CD14-positive monocyte (primary cell): ENCODE data around the gene CHCHD6. TPM values are rescaled to one million over a fixed set of nuclear protein-coding genes. Genes with fewer than 3 reads are reported as not detected.

Experiments
- DNase-seq, 3 donors: peaks; one replicate each; pipeline ENCODE4 v3.0.0-alpha.2; 2011 to 2022
- H2AFZ ChIP-seq: 2 replicates; pipeline ENCODE4 v1.6.0; 2012; ENCODE audit warnings: mild to moderate bottlenecking, low read depth, low read length, inconsistent platforms; ENCODE audit not compliant: insufficient read depth, poor library complexity, severe bottlenecking
- H3K27ac ChIP-seq, 2 donors: 1 replicate in 1 of 2; 2 replicates in 1 of 2; pipeline ENCODE4 v1.5.1; 2012 to 2013; ENCODE audit warnings: low read length in 2 of 2, control low read depth in 1 of 2, inconsistent platforms in 1 of 2, low read depth in 1 of 2, mild to moderate bottlenecking in 1 of 2
- H3K27me3 ChIP-seq, 2 donors: one replicate each; pipeline versions ENCODE4 v1.6.0 to v1.6.1; 2011 to 2013; ENCODE audit warnings: low read length in 2 of 2; ENCODE audit not compliant: control insufficient read depth in 2 of 2, insufficient read depth in 2 of 2
- H3K36me3 ChIP-seq, 2 donors: replicated peaks in 1 of 2; 1 replicate in 1 of 2; 2 replicates in 1 of 2; pipeline versions ENCODE4 v1.5.1 to v1.6.1; 2012 to 2013; ENCODE audit warnings: low read length in 2 of 2, control low read depth in 1 of 2, inconsistent platforms in 1 of 2, mild to moderate bottlenecking in 1 of 2; ENCODE audit not compliant: insufficient read depth in 2 of 2, control insufficient read depth in 1 of 2
- H3K4me1 ChIP-seq, 2 donors: 1 replicate in 1 of 2; 2 replicates in 1 of 2; pipeline versions ENCODE4 v1.5.1 to v1.6.1; 2012 to 2013; ENCODE audit warnings: low read length in 2 of 2, control low read depth in 1 of 2, inconsistent platforms in 1 of 2, mild to moderate bottlenecking in 1 of 2, moderate library complexity in 1 of 2; ENCODE audit not compliant: insufficient read depth in 2 of 2, control insufficient read depth in 1 of 2
- H3K4me2 ChIP-seq: replicated peaks from 2 replicates; pipeline ENCODE3; 2012; ENCODE audit warnings: low read length, moderate library complexity, mild to moderate bottlenecking; ENCODE audit not compliant: poor library complexity, severe bottlenecking; ENCODE audit errors: extremely low read depth
- H3K4me3 ChIP-seq, 3 experiments: fragments of 200-600 bp in 1 of 3; sonication (generic) in 1 of 3; replicated peaks in 1 of 3; 1 replicate in 2 of 3; 2 replicates in 1 of 3; pipeline ENCODE4 v1.5.1; 2011 to 2013; ENCODE audit warnings: low read length in 3 of 3, mild to moderate bottlenecking in 3 of 3, control low read depth in 2 of 3, low read depth in 2 of 3, inconsistent platforms in 1 of 3, moderate library complexity in 1 of 3
- H3K79me2 ChIP-seq: 2 replicates; pipeline ENCODE4 v1.6.0; 2012; ENCODE audit warnings: mild to moderate bottlenecking, control low read depth, inconsistent platforms, low read length, moderate library complexity; ENCODE audit not compliant: insufficient read depth
- H3K9ac ChIP-seq: 2 replicates; pipeline ENCODE4 v1.6.0; 2017; ENCODE audit warnings: low read length, mild to moderate bottlenecking; ENCODE audit not compliant: insufficient read depth, poor library complexity, severe bottlenecking
- H3K9me3 ChIP-seq, 2 donors: replicated peaks in 1 of 2; 1 replicate in 1 of 2; 2 replicates in 1 of 2; pipeline versions ENCODE4 v1.5.1 to v1.6.1; 2012 to 2013; ENCODE audit warnings: low read length in 2 of 2, control low read depth in 1 of 2; ENCODE audit not compliant: control insufficient read depth in 1 of 2, insufficient read depth in 1 of 2
- H4K20me1 ChIP-seq: 2 replicates; pipeline ENCODE4 v1.6.0; 2012; ENCODE audit warnings: mild to moderate bottlenecking, low read length, control low read depth, moderate library complexity; ENCODE audit not compliant: insufficient read depth
- H3K27ac Mint-ChIP-seq, 7 donors: one replicate each; pipeline ENCODE4 v1.8.0; 2020; ENCODE audit warnings: mild to moderate bottlenecking in 7 of 7, mixed read lengths in 7 of 7, moderate library complexity in 6 of 7, inconsistent platforms in 2 of 7
- H3K27me3 Mint-ChIP-seq, 3 donors: one replicate each; pipeline ENCODE4 v1.8.0; 2021 to 2022; ENCODE audit warnings: low read depth in 3 of 3, mild to moderate bottlenecking in 3 of 3, mixed read lengths in 3 of 3, moderate library complexity in 3 of 3, inconsistent platforms in 1 of 3
- H3K36me3 Mint-ChIP-seq, 2 donors: one replicate each; pipeline ENCODE4 v1.8.0; 2020; ENCODE audit warnings: mixed read lengths in 2 of 2, inconsistent platforms in 1 of 2, mild to moderate bottlenecking in 1 of 2
- H3K4me1 Mint-ChIP-seq: one replicate; pipeline ENCODE4 v1.8.0; 2020; ENCODE audit warnings: mild to moderate bottlenecking, mixed read lengths
- H3K4me3 Mint-ChIP-seq, 2 donors: one replicate each; pipeline ENCODE4 v1.8.0; 2020; ENCODE audit warnings: mild to moderate bottlenecking in 2 of 2, mixed read lengths in 2 of 2, moderate library complexity in 1 of 2
- H3K9me3 Mint-ChIP-seq, 7 donors: one replicate each; pipeline ENCODE4 v1.8.0; 2020 to 2022; ENCODE audit warnings: mixed read lengths in 7 of 7, mild to moderate bottlenecking in 6 of 7, moderate library complexity in 6 of 7, inconsistent platforms in 2 of 7
- WGBS: methylation state at CpG from one replicate; pipeline ENCODE4 v1.1.5; 2013; ENCODE audit warnings: missing lambda C conversion rate; ENCODE audit not compliant: insufficient coverage; 5-methylcytosine and 5-hydroxymethylcytosine counted together
- intact Hi-C, 2 donors: fragments of 100-400 bp; cut with micrococcal nuclease; formaldehyde crosslinking; loops; one replicate each; pipeline versions ENCODE4 v1.15.0 to v1.15.1; 2023
- polyA plus RNA-seq, 3 donors: library from polyadenylated mRNA; depleted of rRNA in 1 of 3; unstranded in 2 of 3; stranded (reverse) in 1 of 3; fragments of 300-500 nt in 2 of 3; fragments of >200 nt in 1 of 3; fragmentation: Illumina TruSeq in 2 of 3; gene quantifications; 1 replicate in 2 of 3; 2 replicates in 1 of 3; pipeline ENCODE4 v1.2.3, GENCODE V29; 2012 to 2021
- TF ChIP-seq, protein P1 (sequence below): fragments of 200-600 bp; IDR thresholded peaks from one replicate; pipeline ENCODE4 v1.8.0; 2022; ENCODE audit warnings: antibody characterized with exemption, mild to moderate bottlenecking

Gene CHCHD6
- polyA plus RNA-seq, 3 donors, result 1.1 to 1.8 (median 1.8) TPM

DNA sequence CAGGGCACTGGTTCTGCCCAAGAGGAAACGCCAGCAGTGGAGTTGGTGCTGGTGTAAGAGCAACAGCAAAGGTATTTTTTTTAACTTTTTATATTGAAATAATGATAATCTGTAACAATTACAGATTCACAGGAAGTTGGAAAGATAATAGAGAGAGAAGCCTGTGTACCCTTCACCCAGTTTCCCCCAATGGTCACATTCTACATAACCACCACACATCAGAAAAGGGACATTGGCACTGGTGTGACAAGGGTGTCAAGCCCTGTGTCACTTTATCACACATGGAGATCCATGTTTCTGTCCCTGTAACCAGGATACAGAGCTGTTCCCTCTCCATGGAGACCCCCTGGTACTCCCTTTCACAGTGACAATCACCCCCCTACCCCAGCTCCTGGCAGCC lies 269.8 kb downstream of the CHCHD6 start:
- H4K20me1 ChIP-seq, result no peaks in the 10 kb centered on the region
- H3K4me3 Mint-ChIP-seq, result no peak overlapping the region
- TF ChIP-seq, protein P1, sequence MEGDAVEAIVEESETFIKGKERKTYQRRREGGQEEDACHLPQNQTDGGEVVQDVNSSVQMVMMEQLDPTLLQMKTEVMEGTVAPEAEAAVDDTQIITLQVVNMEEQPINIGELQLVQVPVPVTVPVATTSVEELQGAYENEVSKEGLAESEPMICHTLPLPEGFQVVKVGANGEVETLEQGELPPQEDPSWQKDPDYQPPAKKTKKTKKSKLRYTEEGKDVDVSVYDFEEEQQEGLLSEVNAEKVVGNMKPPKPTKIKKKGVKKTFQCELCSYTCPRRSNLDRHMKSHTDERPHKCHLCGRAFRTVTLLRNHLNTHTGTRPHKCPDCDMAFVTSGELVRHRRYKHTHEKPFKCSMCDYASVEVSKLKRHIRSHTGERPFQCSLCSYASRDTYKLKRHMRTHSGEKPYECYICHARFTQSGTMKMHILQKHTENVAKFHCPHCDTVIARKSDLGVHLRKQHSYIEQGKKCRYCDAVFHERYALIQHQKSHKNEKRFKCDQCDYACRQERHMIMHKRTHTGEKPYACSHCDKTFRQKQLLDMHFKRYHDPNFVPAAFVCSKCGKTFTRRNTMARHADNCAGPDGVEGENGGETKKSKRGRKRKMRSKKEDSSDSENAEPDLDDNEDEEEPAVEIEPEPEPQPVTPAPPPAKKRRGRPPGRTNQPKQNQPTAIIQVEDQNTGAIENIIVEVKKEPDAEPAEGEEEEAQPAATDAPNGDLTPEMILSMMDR, result no peak
- no peak overlapping the region for H3K27ac ChIP-seq
- peaks cover 0 to 37% of the 10 kb centered on the region in 2 donors for H3K27me3 ChIP-seq
- H3K27ac Mint-ChIP-seq, result no peak overlapping the region
- intact Hi-C loops, result loop anchor here in 1 of 2 donors (5.0 kb wide), 1 partner anchor 52 kb away; no protein-coding TSS in a partner anchor
- H3K27me3 Mint-ChIP-seq, result peaks cover 13 to 62% (median 42%) of the 10 kb centered on the region in 3 donors
- no CpG with 5 or more reads among the region's 1 CpG for WGBS
- no peak overlapping the region for H3K9ac ChIP-seq
- H3K79me2 ChIP-seq, result no peaks in the 10 kb centered on the region
- no peak for DNase-seq
- no peak overlapping the region for H3K4me3 ChIP-seq
- no peaks in the 10 kb centered on the region for H3K36me3 Mint-ChIP-seq
- H3K4me1 Mint-ChIP-seq, result no peaks in the 10 kb centered on the region
- H3K4me1 ChIP-seq, result no peaks in the 10 kb centered on the region
- H3K36me3 ChIP-seq, result no peaks in the 10 kb centered on the region
- no peak overlapping the region for H2AFZ ChIP-seq
- peaks cover 7 to 19% (median 17%) of the 10 kb centered on the region in 7 donors for H3K9me3 Mint-ChIP-seq
- H3K9me3 ChIP-seq, result peaks cover 4 to 18% of the 10 kb centered on the region in 2 donors
- no peak overlapping the region for H3K4me2 ChIP-seq

DNA sequence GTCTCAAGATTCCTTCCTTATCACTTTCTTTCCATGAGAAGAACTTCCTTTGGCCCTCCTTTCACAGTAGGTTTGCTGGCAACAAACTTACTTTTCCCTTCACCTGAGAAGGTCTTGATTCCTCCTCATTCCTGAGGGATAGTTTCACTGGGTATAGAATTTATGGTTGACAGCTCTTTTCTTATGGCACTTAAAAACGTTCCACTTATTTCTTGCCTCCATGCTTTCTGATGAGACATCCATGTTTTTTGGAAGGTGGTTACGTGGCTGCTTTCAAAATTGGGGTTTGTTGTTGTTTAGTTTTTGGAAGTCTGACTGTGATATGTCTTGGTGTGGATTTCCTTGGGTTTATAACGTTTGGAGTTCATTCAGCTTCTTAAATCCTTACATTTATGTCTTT lies 270.7 kb downstream of the CHCHD6 start:
- no peak overlapping the region for H2AFZ ChIP-seq
- H3K36me3 ChIP-seq, result no peaks in the 10 kb centered on the region
- Mint-ChIP-seq H3K27me3 (peaks cover 15 to 65% (median 45%) of the 10 kb centered on the region in 3 donors), H3K9me3 (peaks cover 7 to 24% (median 17%) of the 10 kb centered on the region in 7 donors), H3K36me3 (no peaks in the 10 kb centered on the region), H3K4me3 (no peak overlapping the region), H3K4me1 (peaks cover 4% of the 10 kb centered on the region), H3K27ac (no peak overlapping the region)
- H3K4me2 ChIP-seq, result no peak overlapping the region
- no peak overlapping the region for H3K9ac ChIP-seq
- H3K9me3 ChIP-seq, result peaks cover 4 to 18% of the 10 kb centered on the region in 2 donors
- H3K27ac ChIP-seq, result no peak overlapping the region
- no peaks in the 10 kb centered on the region for H3K4me1 ChIP-seq
- intact Hi-C loops, result loop anchor here in 1 of 2 donors (5.0 kb wide), 1 partner anchor 52 kb away; no protein-coding TSS in a partner anchor
- no peaks in the 10 kb centered on the region for H3K79me2 ChIP-seq
- no peaks in the 10 kb centered on the region for H4K20me1 ChIP-seq
- no peak for DNase-seq
- peaks cover 5 to 42% of the 10 kb centered on the region in 2 donors for H3K27me3 ChIP-seq
- TF ChIP-seq, protein P1, result no peak
- no peak overlapping the region for H3K4me3 ChIP-seq
- no CpG with 5 or more reads among the region's 3 CpGs for WGBS
